HG03378 (cell line): Measurements from ENCODE around the gene CFAP90.

Source experiments
- ATAC-seq: cut with Tn5 transposase; IDR thresholded peaks from one replicate; pipeline ENCODE4 v1.9.1; 2021; ENCODE audit warnings: mild to moderate bottlenecking, moderate library complexity; ENCODE audit not compliant: unreplicated experiment

The CFAP90 gene

GRCh38 chr5:7781899-7782298 lies 69.0 kb downstream of the CFAP90 start:
- ATAC-seq = no peak
